WTC11 (cell line): ENCODE results near the gene HAUS6. TPM values are rescaled to one million over a fixed set of nuclear protein-coding genes. Genes with fewer than 3 reads are reported as not detected.

Experiments
- ATAC-seq: fragments of 200-7000 bp; cut with Tn5 transposase; 2 replicates; pipeline ENCODE4 v1.10.0; 2021; ENCODE audit warnings: mild to moderate bottlenecking, moderate library complexity
- CTCF ChIA-PET: fragments of 300-600 bp; sonication (Branson Sonifier 250); formaldehyde crosslinking; loops from one replicate; lab custom pipeline; 2021; ENCODE audit warnings: antibody characterized with exemption; lab: Charles Lee
- POLR2A ChIA-PET: fragments of 350-600 bp; sonication (Branson Sonifier 250); formaldehyde crosslinking; loops from one replicate; lab custom pipeline; 2021; ENCODE audit warnings: antibody characterized with exemption; lab: Charles Lee
- DNase-seq: peaks from one replicate; pipeline ENCODE4 v3.0.0; 2021; ENCODE audit warnings: low spot score
- H3K27ac Mint-ChIP-seq: 2 replicates; pipeline ENCODE4 v1.8.0; 2021; ENCODE audit warnings: mixed read lengths
- H3K27me3 Mint-ChIP-seq: 2 replicates; pipeline ENCODE4 v1.8.0; 2021; ENCODE audit warnings: low read depth, mild to moderate bottlenecking, moderate library complexity, mixed read lengths
- H3K36me3 Mint-ChIP-seq: 2 replicates; pipeline ENCODE4 v1.8.0; 2021; ENCODE audit warnings: mixed read lengths
- H3K4me1 Mint-ChIP-seq: 2 replicates; pipeline ENCODE4 v1.8.0; 2022; ENCODE audit warnings: mixed read lengths
- H3K4me3 Mint-ChIP-seq: 2 replicates; pipeline ENCODE4 v1.8.0; 2021; ENCODE audit warnings: mild to moderate bottlenecking, moderate library complexity, mixed read lengths
- H3K9me3 Mint-ChIP-seq: 2 replicates; pipeline ENCODE4 v1.8.0; 2021; ENCODE audit warnings: mixed read lengths
- CBFB ChIP-seq: sonication (generic); formaldehyde crosslinking; IDR thresholded peaks from 2 replicates; pipeline ENCODE4 v1.8.1; 2022; ENCODE audit warnings: mild to moderate bottlenecking, low read depth, missing genetic modification reagents
- EMX1 ChIP-seq: fragments of 250-450 bp; sonication (Bioruptor Pico); IDR thresholded peaks from 2 replicates; pipeline ENCODE4 v1.8.0; 2021; ENCODE audit warnings: mild to moderate bottlenecking
- FOXP1 ChIP-seq: sonication (generic); formaldehyde crosslinking; IDR thresholded peaks from 2 replicates; pipeline ENCODE4 v1.8.0; 2022; ENCODE audit warnings: missing genetic modification reagents, mild to moderate bottlenecking, moderate library complexity, borderline replicate concordance
- GABPB1 ChIP-seq: sonication (generic); formaldehyde crosslinking; IDR thresholded peaks from 2 replicates; pipeline ENCODE4 v1.8.1; 2023; ENCODE audit warnings: mild to moderate bottlenecking, missing genetic modification reagents
- HMGA2 ChIP-seq: fragments of 250-450 bp; sonication (Bioruptor Pico); IDR thresholded peaks from 2 replicates; pipeline ENCODE4 v1.4.0; 2021; ENCODE audit warnings: mild to moderate bottlenecking, moderate library complexity
- JUN ChIP-seq: sonication (generic); formaldehyde crosslinking; IDR thresholded peaks from 2 replicates; pipeline ENCODE4 v1.8.0; 2023; ENCODE audit warnings: mild to moderate bottlenecking, missing genetic modification reagents
- KAT7 ChIP-seq: sonication (generic); formaldehyde crosslinking; IDR thresholded peaks from 2 replicates; pipeline ENCODE4 v1.8.1; 2023; ENCODE audit warnings: missing genetic modification reagents, mild to moderate bottlenecking, borderline replicate concordance
- NFYB ChIP-seq: sonication (generic); formaldehyde crosslinking; conservative IDR thresholded peaks from 2 replicates; pipeline ENCODE4 v1.8.0; 2022; ENCODE audit warnings: low read depth, missing genetic modification reagents
- NR2C2 ChIP-seq: sonication (generic); formaldehyde crosslinking; IDR thresholded peaks from 2 replicates; pipeline ENCODE4 v1.8.0; 2022; ENCODE audit warnings: mild to moderate bottlenecking, missing genetic modification reagents
- PRRX2 ChIP-seq: fragments of 250-450 bp; sonication (Bioruptor Pico); IDR thresholded peaks from 2 replicates; pipeline ENCODE4 v1.8.0; 2021; ENCODE audit warnings: mild to moderate bottlenecking
- RELA ChIP-seq: sonication (generic); formaldehyde crosslinking; IDR thresholded peaks from 2 replicates; pipeline ENCODE4 v1.8.1; 2022; ENCODE audit warnings: missing genetic modification reagents, mild to moderate bottlenecking, borderline replicate concordance
- SOX15 ChIP-seq: fragments of 250-450 bp; sonication (Bioruptor Pico); IDR thresholded peaks from 2 replicates; pipeline ENCODE4 v1.9.0; 2021; ENCODE audit warnings: mild to moderate bottlenecking
- SP1 ChIP-seq: sonication (generic); formaldehyde crosslinking; conservative IDR thresholded peaks from 2 replicates; pipeline ENCODE4 v1.8.1; 2022; ENCODE audit warnings: missing genetic modification reagents
- ZNF121 ChIP-seq: sonication (generic); formaldehyde crosslinking; IDR thresholded peaks from 2 replicates; pipeline ENCODE4 v1.8.0; 2023; ENCODE audit warnings: missing genetic modification reagents
- ZNF232 ChIP-seq: sonication (generic); formaldehyde crosslinking; IDR thresholded peaks from 2 replicates; pipeline ENCODE4 v1.8.0; 2022; ENCODE audit warnings: mild to moderate bottlenecking, missing genetic modification reagents
- ZNF317 ChIP-seq: sonication (generic); formaldehyde crosslinking; IDR thresholded peaks from 2 replicates; pipeline ENCODE4 v1.8.1; 2023; ENCODE audit warnings: low read depth, mild to moderate bottlenecking, moderate library complexity, missing genetic modification reagents, borderline replicate concordance
- ZNF396 ChIP-seq: fragments of 250-450 bp; sonication (Bioruptor Pico); IDR thresholded peaks from 2 replicates; pipeline ENCODE4 v1.8.0; 2021; ENCODE audit warnings: mild to moderate bottlenecking, moderate library complexity, borderline replicate concordance
- ZNF423 ChIP-seq: fragments of 250-450 bp; sonication (Bioruptor Pico); IDR thresholded peaks from 2 replicates; pipeline ENCODE4 v2.1.2; 2022; ENCODE audit warnings: mild to moderate bottlenecking, moderate library complexity
- total RNA-seq: library from RNA; stranded (reverse); gene quantifications from 3 replicates; pipeline ENCODE4 v1.2.3, GENCODE V29; 2021
- TF ChIP-seq, protein P1 (sequence below): sonication (generic); formaldehyde crosslinking; IDR thresholded peaks from 2 replicates; pipeline ENCODE4 v1.8.0; 2022; ENCODE audit warnings: mild to moderate bottlenecking, missing genetic modification reagents
- TF ChIP-seq, protein P2 (sequence below): sonication (generic); formaldehyde crosslinking; IDR thresholded peaks from 2 replicates; pipeline ENCODE4 v1.8.1; 2022; ENCODE audit warnings: low read depth, mild to moderate bottlenecking, moderate library complexity, missing genetic modification reagents, borderline replicate concordance
- TF ChIP-seq, protein P3 (sequence below): sonication (generic); formaldehyde crosslinking; IDR thresholded peaks from 2 replicates; pipeline ENCODE4 v1.8.1; 2023; ENCODE audit warnings: mild to moderate bottlenecking, missing genetic modification reagents
- TF ChIP-seq, protein P4 (sequence below): sonication (generic); formaldehyde crosslinking; IDR thresholded peaks from 2 replicates; pipeline ENCODE4 v1.8.0; 2022; ENCODE audit warnings: missing genetic modification reagents
- TF ChIP-seq, protein P5 (sequence below): sonication (generic); formaldehyde crosslinking; IDR thresholded peaks from 2 replicates; pipeline ENCODE4 v1.8.1; 2023; ENCODE audit warnings: mild to moderate bottlenecking, missing genetic modification reagents
- TF ChIP-seq, protein P6 (sequence below): sonication (generic); formaldehyde crosslinking; conservative IDR thresholded peaks from 2 replicates; pipeline ENCODE4 v1.8.1; 2022; ENCODE audit warnings: mild to moderate bottlenecking, missing genetic modification reagents

HAUS6 gene
- total RNA-seq, 1 experiment from 2014 or later: 43.3 TPM

DNA sequence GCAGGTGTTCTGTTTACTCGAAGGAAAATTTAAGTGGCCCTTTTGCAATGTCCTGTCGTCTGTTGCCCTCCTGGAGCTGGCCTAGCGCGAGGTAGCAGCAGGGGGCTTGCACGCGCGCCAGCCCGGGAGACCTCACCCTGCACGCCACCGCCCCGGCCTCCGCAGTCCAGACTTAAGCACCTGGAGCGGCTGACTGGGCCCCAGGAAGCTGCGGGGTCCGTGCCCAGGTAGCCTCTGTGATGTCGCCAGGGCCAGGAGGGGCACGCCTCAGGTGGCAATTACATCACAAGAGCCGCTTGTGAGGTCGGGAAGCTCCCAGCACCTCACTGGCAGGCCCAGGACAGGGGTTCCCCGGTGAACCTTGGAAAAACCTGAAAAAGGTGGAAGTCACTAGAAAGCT lies 69.7 kb downstream of the HAUS6 start, which contains the start of gene SAXO1:
Gene SAXO1 (minus strand): TSS at position 195 of the 400 bp plus-strand sequence. CDS start 301 bp downstream, outside the sequence.
- ChIA-PET POLR2A (no interaction called here), CTCF (interaction anchor here (1.4 kb wide), 2 partner anchors 16 to 432 kb away, joined by 3 to 6 read pairs; partner anchors contain the start of gene RRAGA)
- Mint-ChIP-seq H3K9me3 (peaks cover 29% of the 10 kb centered on the region), H3K36me3 (peaks cover 21% of the 10 kb centered on the region), H3K27me3 (no peaks in the 10 kb centered on the region; the same call in 1 of the 2 replicates), H3K27ac (no peak within 1 kb of the TSS), H3K4me1 (peaks cover 4% of the 10 kb centered on the region), H3K4me3 (no peak within 1 kb of the TSS)
- ATAC-seq (no peak), DNase-seq (no peak)
- TF ChIP-seq, protein P1, sequence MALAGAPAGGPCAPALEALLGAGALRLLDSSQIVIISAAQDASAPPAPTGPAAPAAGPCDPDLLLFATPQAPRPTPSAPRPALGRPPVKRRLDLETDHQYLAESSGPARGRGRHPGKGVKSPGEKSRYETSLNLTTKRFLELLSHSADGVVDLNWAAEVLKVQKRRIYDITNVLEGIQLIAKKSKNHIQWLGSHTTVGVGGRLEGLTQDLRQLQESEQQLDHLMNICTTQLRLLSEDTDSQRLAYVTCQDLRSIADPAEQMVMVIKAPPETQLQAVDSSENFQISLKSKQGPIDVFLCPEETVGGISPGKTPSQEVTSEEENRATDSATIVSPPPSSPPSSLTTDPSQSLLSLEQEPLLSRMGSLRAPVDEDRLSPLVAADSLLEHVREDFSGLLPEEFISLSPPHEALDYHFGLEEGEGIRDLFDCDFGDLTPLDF: no peak
- TF ChIP-seq ZNF423 (CRISPR knock-in tag): no peak
- no peak for TF ChIP-seq SOX15
- TF ChIP-seq RELA (CRISPR knock-in tag): no peak
- no peak for TF ChIP-seq EMX1 (CRISPR knock-in tag)
- no peak for TF ChIP-seq ZNF396 (CRISPR knock-in tag)

DNA sequence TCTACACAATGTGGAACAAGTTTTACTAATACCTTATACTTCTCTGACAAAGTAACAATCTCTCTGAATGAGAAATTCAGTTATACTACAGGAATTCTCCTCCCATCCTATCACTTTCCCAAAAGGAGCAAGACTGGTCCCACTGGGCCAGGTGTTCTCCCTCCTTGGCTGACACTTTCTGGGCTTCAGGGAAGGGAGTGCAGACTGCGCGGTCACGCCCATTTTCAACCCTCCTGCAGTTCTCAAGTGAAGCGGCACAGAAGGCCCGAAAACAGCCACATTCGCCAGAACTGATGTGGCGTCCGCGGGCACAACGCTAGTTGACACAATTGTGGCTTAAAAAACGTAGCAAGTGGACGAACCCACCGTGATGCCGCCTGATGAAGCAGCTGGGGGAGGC lies 70.3 kb downstream of the HAUS6 start:
- H3K27ac Mint-ChIP-seq: no peak overlapping the region
- H3K9me3 Mint-ChIP-seq: peaks cover 23% of the 10 kb centered on the region
- POLR2A ChIA-PET: no interaction called here
- DNase-seq (no peak), ATAC-seq (no peak)
- peaks cover 16% of the 10 kb centered on the region for H3K36me3 Mint-ChIP-seq
- H3K4me1 Mint-ChIP-seq: peaks cover 4% of the 10 kb centered on the region
- H3K27me3 Mint-ChIP-seq: no peaks in the 10 kb centered on the region; the same call in 1 of the 2 replicates
- TF ChIP-seq ZNF423 (CRISPR knock-in tag) (no peak), NFYB (CRISPR knock-in tag) (no peak), ZNF121 (no peak), GABPB1 (no peak), FOXP1 (CRISPR knock-in tag) (no peak), CBFB (CRISPR knock-in tag) (no peak), ZNF317 (CRISPR knock-in tag) (no peak), JUN (CRISPR knock-in tag) (no peak), EMX1 (CRISPR knock-in tag) (no peak), KAT7 (CRISPR knock-in tag) (no peak), RELA (CRISPR knock-in tag) (no peak)
- TF ChIP-seq, protein P2, sequence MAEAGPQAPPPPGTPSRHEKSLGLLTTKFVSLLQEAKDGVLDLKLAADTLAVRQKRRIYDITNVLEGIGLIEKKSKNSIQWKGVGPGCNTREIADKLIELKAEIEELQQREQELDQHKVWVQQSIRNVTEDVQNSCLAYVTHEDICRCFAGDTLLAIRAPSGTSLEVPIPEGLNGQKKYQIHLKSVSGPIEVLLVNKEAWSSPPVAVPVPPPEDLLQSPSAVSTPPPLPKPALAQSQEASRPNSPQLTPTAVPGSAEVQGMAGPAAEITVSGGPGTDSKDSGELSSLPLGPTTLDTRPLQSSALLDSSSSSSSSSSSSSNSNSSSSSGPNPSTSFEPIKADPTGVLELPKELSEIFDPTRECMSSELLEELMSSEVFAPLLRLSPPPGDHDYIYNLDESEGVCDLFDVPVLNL: no peak
- TF ChIP-seq, protein P3, sequence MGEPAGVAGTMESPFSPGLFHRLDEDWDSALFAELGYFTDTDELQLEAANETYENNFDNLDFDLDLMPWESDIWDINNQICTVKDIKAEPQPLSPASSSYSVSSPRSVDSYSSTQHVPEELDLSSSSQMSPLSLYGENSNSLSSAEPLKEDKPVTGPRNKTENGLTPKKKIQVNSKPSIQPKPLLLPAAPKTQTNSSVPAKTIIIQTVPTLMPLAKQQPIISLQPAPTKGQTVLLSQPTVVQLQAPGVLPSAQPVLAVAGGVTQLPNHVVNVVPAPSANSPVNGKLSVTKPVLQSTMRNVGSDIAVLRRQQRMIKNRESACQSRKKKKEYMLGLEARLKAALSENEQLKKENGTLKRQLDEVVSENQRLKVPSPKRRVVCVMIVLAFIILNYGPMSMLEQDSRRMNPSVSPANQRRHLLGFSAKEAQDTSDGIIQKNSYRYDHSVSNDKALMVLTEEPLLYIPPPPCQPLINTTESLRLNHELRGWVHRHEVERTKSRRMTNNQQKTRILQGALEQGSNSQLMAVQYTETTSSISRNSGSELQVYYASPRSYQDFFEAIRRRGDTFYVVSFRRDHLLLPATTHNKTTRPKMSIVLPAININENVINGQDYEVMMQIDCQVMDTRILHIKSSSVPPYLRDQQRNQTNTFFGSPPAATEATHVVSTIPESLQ: no peak
- CTCF ChIA-PET: no interaction called here
- no peak overlapping the region for H3K4me3 Mint-ChIP-seq

DNA sequence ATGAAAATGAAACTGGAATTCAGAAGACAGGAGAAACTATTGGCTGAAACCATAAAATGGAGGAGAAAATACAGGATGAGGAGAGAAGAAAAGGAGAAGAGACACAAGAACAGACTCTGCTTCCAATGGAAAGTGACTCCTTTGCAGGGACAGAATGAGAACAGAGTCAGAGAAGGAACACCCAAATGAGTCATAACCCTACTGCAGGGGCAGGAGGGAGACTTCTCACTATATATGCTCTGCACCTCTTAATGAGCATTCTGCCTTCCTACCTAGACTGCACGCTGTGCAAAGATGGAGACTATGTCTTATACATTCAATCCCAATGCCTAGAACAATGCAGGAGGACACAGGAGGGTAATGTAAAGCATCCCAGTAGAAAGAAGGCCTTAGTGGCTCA lies 71.8 kb downstream of the HAUS6 start:
- DNase-seq: no peak
- ChIA-PET POLR2A (no interaction called here), CTCF (no interaction called here)
- Mint-ChIP-seq H3K4me3 (no peak overlapping the region), H3K27ac (no peak overlapping the region), H3K4me1 (peaks cover 4% of the 10 kb centered on the region), H3K36me3 (peaks cover 7% of the 10 kb centered on the region), H3K9me3 (peaks cover 14% of the 10 kb centered on the region), H3K27me3 (no peaks in the 10 kb centered on the region; the same call in 1 of the 2 replicates)
- ATAC-seq: no peak
- TF ChIP-seq NR2C2 (CRISPR knock-in tag) (no peak), ZNF232 (no peak), PRRX2 (CRISPR knock-in tag) (no peak), SP1 (no peak), HMGA2 (CRISPR knock-in tag) (no peak)
- TF ChIP-seq, protein P4, sequence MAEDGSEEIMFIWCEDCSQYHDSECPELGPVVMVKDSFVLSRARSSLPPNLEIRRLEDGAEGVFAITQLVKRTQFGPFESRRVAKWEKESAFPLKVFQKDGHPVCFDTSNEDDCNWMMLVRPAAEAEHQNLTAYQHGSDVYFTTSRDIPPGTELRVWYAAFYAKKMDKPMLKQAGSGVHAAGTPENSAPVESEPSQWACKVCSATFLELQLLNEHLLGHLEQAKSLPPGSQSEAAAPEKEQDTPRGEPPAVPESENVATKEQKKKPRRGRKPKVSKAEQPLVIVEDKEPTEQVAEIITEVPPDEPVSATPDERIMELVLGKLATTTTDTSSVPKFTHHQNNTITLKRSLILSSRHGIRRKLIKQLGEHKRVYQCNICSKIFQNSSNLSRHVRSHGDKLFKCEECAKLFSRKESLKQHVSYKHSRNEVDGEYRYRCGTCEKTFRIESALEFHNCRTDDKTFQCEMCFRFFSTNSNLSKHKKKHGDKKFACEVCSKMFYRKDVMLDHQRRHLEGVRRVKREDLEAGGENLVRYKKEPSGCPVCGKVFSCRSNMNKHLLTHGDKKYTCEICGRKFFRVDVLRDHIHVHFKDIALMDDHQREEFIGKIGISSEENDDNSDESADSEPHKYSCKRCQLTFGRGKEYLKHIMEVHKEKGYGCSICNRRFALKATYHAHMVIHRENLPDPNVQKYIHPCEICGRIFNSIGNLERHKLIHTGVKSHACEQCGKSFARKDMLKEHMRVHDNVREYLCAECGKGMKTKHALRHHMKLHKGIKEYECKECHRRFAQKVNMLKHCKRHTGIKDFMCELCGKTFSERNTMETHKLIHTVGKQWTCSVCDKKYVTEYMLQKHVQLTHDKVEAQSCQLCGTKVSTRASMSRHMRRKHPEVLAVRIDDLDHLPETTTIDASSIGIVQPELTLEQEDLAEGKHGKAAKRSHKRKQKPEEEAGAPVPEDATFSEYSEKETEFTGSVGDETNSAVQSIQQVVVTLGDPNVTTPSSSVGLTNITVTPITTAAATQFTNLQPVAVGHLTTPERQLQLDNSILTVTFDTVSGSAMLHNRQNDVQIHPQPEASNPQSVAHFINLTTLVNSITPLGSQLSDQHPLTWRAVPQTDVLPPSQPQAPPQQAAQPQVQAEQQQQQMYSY (CRISPR knock-in tag): no peak
- TF ChIP-seq, protein P5, sequence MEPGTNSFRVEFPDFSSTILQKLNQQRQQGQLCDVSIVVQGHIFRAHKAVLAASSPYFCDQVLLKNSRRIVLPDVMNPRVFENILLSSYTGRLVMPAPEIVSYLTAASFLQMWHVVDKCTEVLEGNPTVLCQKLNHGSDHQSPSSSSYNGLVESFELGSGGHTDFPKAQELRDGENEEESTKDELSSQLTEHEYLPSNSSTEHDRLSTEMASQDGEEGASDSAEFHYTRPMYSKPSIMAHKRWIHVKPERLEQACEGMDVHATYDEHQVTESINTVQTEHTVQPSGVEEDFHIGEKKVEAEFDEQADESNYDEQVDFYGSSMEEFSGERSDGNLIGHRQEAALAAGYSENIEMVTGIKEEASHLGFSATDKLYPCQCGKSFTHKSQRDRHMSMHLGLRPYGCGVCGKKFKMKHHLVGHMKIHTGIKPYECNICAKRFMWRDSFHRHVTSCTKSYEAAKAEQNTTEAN (CRISPR knock-in tag): no peak
- TF ChIP-seq, protein P6, sequence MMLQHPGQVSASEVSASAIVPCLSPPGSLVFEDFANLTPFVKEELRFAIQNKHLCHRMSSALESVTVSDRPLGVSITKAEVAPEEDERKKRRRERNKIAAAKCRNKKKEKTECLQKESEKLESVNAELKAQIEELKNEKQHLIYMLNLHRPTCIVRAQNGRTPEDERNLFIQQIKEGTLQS (CRISPR knock-in tag): no peak
